WTC11 (cell line): Measurements from ENCODE around the gene RPS8.

Experiments used
- CTCF ChIP-seq: fragments of 200-600 bp; IDR thresholded peaks from 2 replicates; pipeline ENCODE4 v1.8.0; 2022; ENCODE audit warnings: antibody characterized with exemption
- ETV6 ChIP-seq: sonication (generic); formaldehyde crosslinking; IDR thresholded peaks from 2 replicates; pipeline ENCODE4 v1.8.1; 2022; ENCODE audit warnings: mild to moderate bottlenecking, missing genetic modification reagents
- MXD4 ChIP-seq: fragments of 250-450 bp; sonication (Bioruptor Pico); IDR thresholded peaks from 2 replicates; pipeline ENCODE4 v1.8.0; 2021; ENCODE audit warnings: mild to moderate bottlenecking, moderate library complexity, borderline replicate concordance
- MYBL2 ChIP-seq: sonication (generic); formaldehyde crosslinking; IDR thresholded peaks from 2 replicates; pipeline ENCODE4 v1.8.1; 2023; ENCODE audit warnings: mild to moderate bottlenecking, moderate library complexity, missing genetic modification reagents
- NFYB ChIP-seq: sonication (generic); formaldehyde crosslinking; conservative IDR thresholded peaks from 2 replicates; pipeline ENCODE4 v1.8.0; 2022; ENCODE audit warnings: low read depth, missing genetic modification reagents
- RELA ChIP-seq: sonication (generic); formaldehyde crosslinking; IDR thresholded peaks from 2 replicates; pipeline ENCODE4 v1.8.1; 2022; ENCODE audit warnings: missing genetic modification reagents, mild to moderate bottlenecking, borderline replicate concordance
- SP1 ChIP-seq: sonication (generic); formaldehyde crosslinking; conservative IDR thresholded peaks from 2 replicates; pipeline ENCODE4 v1.8.1; 2022; ENCODE audit warnings: missing genetic modification reagents
- STAT6 ChIP-seq: sonication (generic); formaldehyde crosslinking; conservative IDR thresholded peaks from 2 replicates; pipeline ENCODE4 v1.8.1; 2023; ENCODE audit warnings: mild to moderate bottlenecking, low read depth, missing genetic modification reagents, moderate library complexity
- TEAD4 ChIP-seq: sonication (generic); formaldehyde crosslinking; IDR thresholded peaks from 2 replicates; pipeline ENCODE4 v1.8.0; 2022; ENCODE audit warnings: mild to moderate bottlenecking, missing genetic modification reagents
- USF2 ChIP-seq: sonication (generic); formaldehyde crosslinking; IDR thresholded peaks from 2 replicates; pipeline ENCODE4 v1.8.1; 2023; ENCODE audit warnings: mild to moderate bottlenecking, missing genetic modification reagents, moderate library complexity
- ZBTB21 ChIP-seq: sonication (generic); formaldehyde crosslinking; IDR thresholded peaks from 2 replicates; pipeline ENCODE4 v1.8.1; 2023; ENCODE audit warnings: mild to moderate bottlenecking, missing genetic modification reagents, borderline replicate concordance
- ZNF232 ChIP-seq: sonication (generic); formaldehyde crosslinking; IDR thresholded peaks from 2 replicates; pipeline ENCODE4 v1.8.0; 2022; ENCODE audit warnings: mild to moderate bottlenecking, missing genetic modification reagents
- ZNF317 ChIP-seq: sonication (generic); formaldehyde crosslinking; IDR thresholded peaks from 2 replicates; pipeline ENCODE4 v1.8.1; 2023; ENCODE audit warnings: low read depth, mild to moderate bottlenecking, moderate library complexity, missing genetic modification reagents, borderline replicate concordance

GRCh38 chr1:44775078-44775929 lies at the start of gene RPS8:
- TF ChIP-seq SP1 (CRISPR knock-in tag) (peak; percentile 98), ZNF232 (CRISPR knock-in tag) (peak; percentile 75), ETV6 (CRISPR knock-in tag) (peak; percentile 63), ZNF317 (CRISPR knock-in tag) (no peak), CTCF (no peak), NFYB (CRISPR knock-in tag) (no peak), RELA (CRISPR knock-in tag) (0 out of 2 replicates have a peak, but pooled peaks have one; percentile 22), STAT6 (no peak), ZBTB21 (CRISPR knock-in tag) (peak; percentile 82; the same call in 1 of the 2 replicates), USF2 (peak; percentile 75), MYBL2 (CRISPR knock-in tag) (peak; percentile 75; the same call in 1 of the 2 replicates), MXD4 (CRISPR knock-in tag) (no peak), TEAD4 (CRISPR knock-in tag) (peak; percentile 49; the same call in 1 of the 2 replicates)
